ENCODE results near the gene ARMC12. TPM values are rescaled to one million over a fixed set of nuclear protein-coding genes. Genes with fewer than 3 reads are reported as not detected.

Gene ARMC12
- total RNA-seq, 2 donors from 2014 or later: 0.57 to 0.93 TPM

- Histone ChIP-seq H3K4me3 (ENCODE audit: low read length) (no peak overlapping the region), H3K36me3 (ENCODE audit: control insufficient read depth, insufficient read depth, low read length) (no peaks in the 10 kb centered on the region), H3K27ac (ENCODE audit: low read depth, low read length) (no peak overlapping the region), H3K4me1 (ENCODE audit: control insufficient read depth, insufficient read depth, low read length) (no peaks in the 10 kb centered on the region), H3K9ac (ENCODE audit: extremely low read depth, low read length, poor library complexity, severe bottlenecking) (no peak overlapping the region), H3K27me3 (ENCODE audit: control insufficient read depth, insufficient read depth, low read length, poor library complexity, severe bottlenecking) (no peaks in the 10 kb centered on the region), H3K9me3 (ENCODE audit: control insufficient read depth, low read length) (no peaks in the 10 kb centered on the region)
- Mint-ChIP-seq H3K36me3 (ENCODE audit: low read depth) (no peaks in the 10 kb centered on the region), H3K4me1 (peaks cover 11% of the 10 kb centered on the region), H3K27me3 (ENCODE audit: insufficient read depth) (no peaks in the 10 kb centered on the region), H3K9me3 (no peaks in the 10 kb centered on the region), H3K27ac (no peak overlapping the region), H3K4me3 (no peak overlapping the region)
- DNase-seq: no peak
- WGBS, 2 experiments (ENCODE audit: insufficient coverage in 1 of 2, insufficient read length in 1 of 2): 84 to 97% methylated on average over 7 of the region's 7 CpGs
- TF ChIP-seq, protein P1, sequence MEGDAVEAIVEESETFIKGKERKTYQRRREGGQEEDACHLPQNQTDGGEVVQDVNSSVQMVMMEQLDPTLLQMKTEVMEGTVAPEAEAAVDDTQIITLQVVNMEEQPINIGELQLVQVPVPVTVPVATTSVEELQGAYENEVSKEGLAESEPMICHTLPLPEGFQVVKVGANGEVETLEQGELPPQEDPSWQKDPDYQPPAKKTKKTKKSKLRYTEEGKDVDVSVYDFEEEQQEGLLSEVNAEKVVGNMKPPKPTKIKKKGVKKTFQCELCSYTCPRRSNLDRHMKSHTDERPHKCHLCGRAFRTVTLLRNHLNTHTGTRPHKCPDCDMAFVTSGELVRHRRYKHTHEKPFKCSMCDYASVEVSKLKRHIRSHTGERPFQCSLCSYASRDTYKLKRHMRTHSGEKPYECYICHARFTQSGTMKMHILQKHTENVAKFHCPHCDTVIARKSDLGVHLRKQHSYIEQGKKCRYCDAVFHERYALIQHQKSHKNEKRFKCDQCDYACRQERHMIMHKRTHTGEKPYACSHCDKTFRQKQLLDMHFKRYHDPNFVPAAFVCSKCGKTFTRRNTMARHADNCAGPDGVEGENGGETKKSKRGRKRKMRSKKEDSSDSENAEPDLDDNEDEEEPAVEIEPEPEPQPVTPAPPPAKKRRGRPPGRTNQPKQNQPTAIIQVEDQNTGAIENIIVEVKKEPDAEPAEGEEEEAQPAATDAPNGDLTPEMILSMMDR (conservative IDR thresholded peaks at IDR 0.05): no peak
Measured at GRCh38 chr6:35745509-35745908, 8.7 kb downstream of the ARMC12 start.

DNA sequence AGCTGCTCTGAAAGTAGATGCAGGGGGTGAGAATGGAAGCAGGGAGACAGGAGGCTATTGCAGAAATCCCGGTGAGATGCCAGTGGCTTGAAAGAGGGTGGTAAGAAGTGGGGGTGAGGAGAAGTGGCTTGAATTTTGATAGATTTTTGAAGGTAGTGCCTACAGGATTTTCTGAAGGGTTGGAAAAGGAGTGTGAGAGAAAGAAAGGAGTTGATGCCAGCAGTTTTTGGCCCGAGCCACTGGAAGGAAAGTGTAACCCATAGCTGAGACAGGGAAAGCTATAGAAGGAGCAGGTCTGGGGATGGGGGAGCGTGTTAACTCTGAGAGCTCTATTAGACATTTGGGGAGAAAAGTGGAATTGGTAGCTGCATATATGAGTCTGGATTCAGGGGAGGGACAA is 9.7 kb downstream of the ARMC12 start:
- no peaks in the 10 kb centered on the region for H3K9me3 Mint-ChIP-seq
- H3K4me3 Mint-ChIP-seq: no peak overlapping the region
- Histone ChIP-seq H3K9ac (ENCODE audit: extremely low read depth, low read length, poor library complexity, severe bottlenecking) (no peak overlapping the region), H3K36me3 (ENCODE audit: control insufficient read depth, insufficient read depth, low read length) (no peaks in the 10 kb centered on the region), H3K27me3 (ENCODE audit: control insufficient read depth, insufficient read depth, low read length, poor library complexity, severe bottlenecking) (no peaks in the 10 kb centered on the region), H3K9me3 (ENCODE audit: control insufficient read depth, low read length) (no peaks in the 10 kb centered on the region), H3K4me3 (ENCODE audit: low read length) (no peak overlapping the region), H3K4me1 (ENCODE audit: control insufficient read depth, insufficient read depth, low read length) (no peaks in the 10 kb centered on the region), H3K27ac (ENCODE audit: low read depth, low read length) (no peak overlapping the region)
- WGBS, 2 experiments (ENCODE audit: insufficient coverage in 1 of 2, insufficient read length in 1 of 2): 86 to 90% methylated on average over 3 of the region's 3 CpGs
- peaks cover 5% of the 10 kb centered on the region for H3K4me1 Mint-ChIP-seq
- TF ChIP-seq, protein P1 (conservative IDR thresholded peaks at IDR 0.05): no peak
- H3K27ac Mint-ChIP-seq: no peak overlapping the region
- no peaks in the 10 kb centered on the region for H3K36me3 Mint-ChIP-seq (ENCODE audit: low read depth)
- H3K27me3 Mint-ChIP-seq (ENCODE audit: insufficient read depth): no peaks in the 10 kb centered on the region
- DNase-seq: no peak

GRCh38 chr6:35747877-35748276 is 11.0 kb downstream of the ARMC12 start:
- peaks cover under 1% of the 10 kb centered on the region for H3K4me1 Mint-ChIP-seq
- H3K4me1 ChIP-seq (ENCODE audit: control insufficient read depth, insufficient read depth, low read length): no peaks in the 10 kb centered on the region
- no peak overlapping the region for H3K4me3 ChIP-seq (ENCODE audit: low read length)
- no peaks in the 10 kb centered on the region for H3K36me3 Mint-ChIP-seq (ENCODE audit: low read depth)
- no peak overlapping the region for H3K4me3 Mint-ChIP-seq
- 89% methylated on average over 1 of the region's 1 CpG; no CpG with 5 or more reads in 1 of the 2 experiments for WGBS, 2 experiments (ENCODE audit: insufficient coverage in 1 of 2, insufficient read length in 1 of 2)
- H3K9ac ChIP-seq (ENCODE audit: extremely low read depth, low read length, poor library complexity, severe bottlenecking): no peak overlapping the region
- TF ChIP-seq, protein P1 (conservative IDR thresholded peaks at IDR 0.05): no peak
- H3K9me3 ChIP-seq (ENCODE audit: control insufficient read depth, low read length): no peaks in the 10 kb centered on the region
- H3K27me3 ChIP-seq (ENCODE audit: control insufficient read depth, insufficient read depth, low read length, poor library complexity, severe bottlenecking): no peaks in the 10 kb centered on the region
- no peaks in the 10 kb centered on the region for H3K36me3 ChIP-seq (ENCODE audit: control insufficient read depth, insufficient read depth, low read length)
- no peak for DNase-seq
- H3K27ac Mint-ChIP-seq: no peak overlapping the region
- no peak overlapping the region for H3K27ac ChIP-seq (ENCODE audit: low read depth, low read length)
- peaks cover 3% of the 10 kb centered on the region for H3K27me3 Mint-ChIP-seq (ENCODE audit: insufficient read depth)
- H3K9me3 Mint-ChIP-seq: no peaks in the 10 kb centered on the region

All from endodermal cell (in vitro differentiated cells).